ENCODE measurements around the gene FOXC2. TPM values are rescaled to one million over a fixed set of nuclear protein-coding genes. Genes with fewer than 3 reads are reported as not detected.

FOXC2 gene
- polyA plus RNA-seq, 3 donors: not detected

DNA sequence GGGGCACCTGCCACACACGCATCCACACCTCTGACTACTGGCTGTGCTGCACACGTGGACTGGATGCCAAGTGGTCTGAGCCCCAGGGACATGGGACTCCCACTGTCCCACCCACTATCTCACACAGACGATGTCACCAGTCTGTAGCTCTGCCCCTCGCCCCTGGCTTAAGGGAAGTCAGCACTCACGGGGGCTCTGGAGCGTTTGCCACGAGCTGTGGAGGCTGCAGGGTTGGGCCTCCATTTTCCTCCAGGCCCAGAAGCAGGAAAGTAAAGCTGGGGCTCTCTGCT, 34.2 kb upstream of the FOXC2 start:
- TF ChIP-seq, protein P1, sequence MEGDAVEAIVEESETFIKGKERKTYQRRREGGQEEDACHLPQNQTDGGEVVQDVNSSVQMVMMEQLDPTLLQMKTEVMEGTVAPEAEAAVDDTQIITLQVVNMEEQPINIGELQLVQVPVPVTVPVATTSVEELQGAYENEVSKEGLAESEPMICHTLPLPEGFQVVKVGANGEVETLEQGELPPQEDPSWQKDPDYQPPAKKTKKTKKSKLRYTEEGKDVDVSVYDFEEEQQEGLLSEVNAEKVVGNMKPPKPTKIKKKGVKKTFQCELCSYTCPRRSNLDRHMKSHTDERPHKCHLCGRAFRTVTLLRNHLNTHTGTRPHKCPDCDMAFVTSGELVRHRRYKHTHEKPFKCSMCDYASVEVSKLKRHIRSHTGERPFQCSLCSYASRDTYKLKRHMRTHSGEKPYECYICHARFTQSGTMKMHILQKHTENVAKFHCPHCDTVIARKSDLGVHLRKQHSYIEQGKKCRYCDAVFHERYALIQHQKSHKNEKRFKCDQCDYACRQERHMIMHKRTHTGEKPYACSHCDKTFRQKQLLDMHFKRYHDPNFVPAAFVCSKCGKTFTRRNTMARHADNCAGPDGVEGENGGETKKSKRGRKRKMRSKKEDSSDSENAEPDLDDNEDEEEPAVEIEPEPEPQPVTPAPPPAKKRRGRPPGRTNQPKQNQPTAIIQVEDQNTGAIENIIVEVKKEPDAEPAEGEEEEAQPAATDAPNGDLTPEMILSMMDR (IDR thresholded peaks at IDR 0.05): no peak
- 92% methylated on average over 6 of the region's 7 CpGs for WGBS (ENCODE audit: insufficient coverage)

DNA sequence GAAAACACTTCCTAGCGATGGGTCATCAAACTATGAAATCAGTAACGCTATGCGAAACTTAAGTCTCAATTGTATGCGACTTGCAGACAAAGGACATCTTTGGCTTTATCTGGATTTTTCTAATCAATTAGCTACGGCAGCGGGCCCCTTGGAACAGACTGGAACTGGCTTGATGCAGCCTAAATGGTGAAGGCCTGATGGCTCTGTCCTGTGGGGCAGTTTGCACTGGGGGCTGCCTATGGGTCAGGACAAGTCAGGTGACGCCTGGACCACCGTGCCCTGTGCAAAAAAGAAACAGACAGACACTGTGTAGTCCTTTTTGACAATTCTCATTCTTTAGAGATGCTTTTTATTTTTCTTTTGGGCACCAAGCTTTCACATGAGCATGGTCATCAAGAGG, 33.6 kb upstream of the FOXC2 start:
- TF ChIP-seq, protein P1 (IDR thresholded peaks at IDR 0.05): no peak
- Histone ChIP-seq H3K9me3 (replicated peaks in 1 of 2; ENCODE audit: control insufficient read depth in 1 of 2, insufficient read depth in 1 of 2, low read length in 2 of 2) (no peaks in the 10 kb centered on the region), H3K4me1 (ENCODE audit: control insufficient read depth in 1 of 2, insufficient read depth in 2 of 2, low read length in 2 of 2) (no peaks in the 10 kb centered on the region), H3K27ac (ENCODE audit: low read depth in 1 of 2, low read length in 2 of 2) (no peak overlapping the region), H3K9ac (ENCODE audit: insufficient read depth, low read length, poor library complexity, severe bottlenecking) (no peak overlapping the region), H4K20me1 (ENCODE audit: insufficient read depth, low read length) (no peaks in the 10 kb centered on the region), H3K4me3 (replicated peaks in 1 of 3; ENCODE audit: low read depth in 2 of 3, low read length in 3 of 3) (no peak overlapping the region), H2AFZ (ENCODE audit: insufficient read depth, low read depth, low read length, poor library complexity, severe bottlenecking) (no peak overlapping the region), H3K36me3 (replicated peaks in 1 of 2; ENCODE audit: control insufficient read depth in 1 of 2, insufficient read depth in 2 of 2, low read length in 2 of 2) (peaks cover 26 to 48% of the 10 kb centered on the region in 2 donors), H3K4me2 (replicated peaks; ENCODE audit: extremely low read depth, low read length, poor library complexity, severe bottlenecking) (no peak overlapping the region), H3K27me3 (ENCODE audit: control insufficient read depth in 2 of 2, insufficient read depth in 2 of 2, low read length in 2 of 2) (no peaks in the 10 kb centered on the region), H3K79me2 (ENCODE audit: insufficient read depth, low read length) (no peaks in the 10 kb centered on the region)
- Mint-ChIP-seq H3K4me3 (no peak overlapping the region), H3K4me1 (no peaks in the 10 kb centered on the region), H3K27ac (no peak overlapping the region), H3K27me3 (ENCODE audit: low read depth in 3 of 3) (no peaks in the 10 kb centered on the region), H3K36me3 (peaks cover 50 to 80% of the 10 kb centered on the region in 2 donors), H3K9me3 (peaks cover 0 to 2% (median 0%) of the 10 kb centered on the region in 7 donors)
- DNase-seq: no peak
- intact Hi-C loops (cut with micrococcal nuclease): no loop called here
- over 99% methylated on average over 8 of the region's 8 CpGs for WGBS (ENCODE audit: insufficient coverage)

More for the DNA sequence above, 34.2 kb upstream of the FOXC2 start:
- Histone ChIP-seq H3K9ac (ENCODE audit: insufficient read depth, low read length, poor library complexity, severe bottlenecking) (peak overlapping the region; percentile 4), H2AFZ (ENCODE audit: insufficient read depth, low read depth, low read length, poor library complexity, severe bottlenecking) (no peak overlapping the region), H3K9me3 (replicated peaks in 1 of 2; ENCODE audit: control insufficient read depth in 1 of 2, insufficient read depth in 1 of 2, low read length in 2 of 2) (no peaks in the 10 kb centered on the region), H3K27me3 (ENCODE audit: control insufficient read depth in 2 of 2, insufficient read depth in 2 of 2, low read length in 2 of 2) (no peaks in the 10 kb centered on the region), H4K20me1 (ENCODE audit: insufficient read depth, low read length) (no peaks in the 10 kb centered on the region), H3K27ac (ENCODE audit: low read depth in 1 of 2, low read length in 2 of 2) (no peak overlapping the region), H3K4me2 (replicated peaks; ENCODE audit: extremely low read depth, low read length, poor library complexity, severe bottlenecking) (no peak overlapping the region), H3K4me1 (ENCODE audit: control insufficient read depth in 1 of 2, insufficient read depth in 2 of 2, low read length in 2 of 2) (no peaks in the 10 kb centered on the region), H3K36me3 (replicated peaks in 1 of 2; ENCODE audit: control insufficient read depth in 1 of 2, insufficient read depth in 2 of 2, low read length in 2 of 2) (peaks cover 20 to 42% of the 10 kb centered on the region in 2 donors), H3K79me2 (ENCODE audit: insufficient read depth, low read length) (no peaks in the 10 kb centered on the region), H3K4me3 (replicated peaks in 1 of 3; ENCODE audit: low read depth in 2 of 3, low read length in 3 of 3) (no peak overlapping the region)
- H3K4me3 Mint-ChIP-seq: no peak overlapping the region
- intact Hi-C loops (cut with micrococcal nuclease): no loop called here
- H3K4me1 Mint-ChIP-seq: no peaks in the 10 kb centered on the region
- no peak for DNase-seq
- H3K27me3 Mint-ChIP-seq (ENCODE audit: low read depth in 3 of 3): no peaks in the 10 kb centered on the region
- H3K27ac Mint-ChIP-seq: no peak overlapping the region
- H3K9me3 Mint-ChIP-seq: peaks cover 0 to 2% (median 0%) of the 10 kb centered on the region in 7 donors
- peaks cover 45 to 74% of the 10 kb centered on the region in 2 donors for H3K36me3 Mint-ChIP-seq

Measured in CD14-positive monocyte (primary cell).